Middle frontal gyrus (tissue), 1 donor: ENCODE results near the gene LCN10.
"Not testable (repeated sequence)": the region's sequence is repeated elsewhere in the genome, so short reads cannot be mapped to it uniquely, and the experiment has no call there.

Source experiments
- DNase-seq: peaks from one replicate; pipeline ENCODE4 v3.0.0-alpha.2; 2015; ENCODE audit warnings: low spot score; ENCODE audit errors: extremely low spot score

LCN10 gene

DNA sequence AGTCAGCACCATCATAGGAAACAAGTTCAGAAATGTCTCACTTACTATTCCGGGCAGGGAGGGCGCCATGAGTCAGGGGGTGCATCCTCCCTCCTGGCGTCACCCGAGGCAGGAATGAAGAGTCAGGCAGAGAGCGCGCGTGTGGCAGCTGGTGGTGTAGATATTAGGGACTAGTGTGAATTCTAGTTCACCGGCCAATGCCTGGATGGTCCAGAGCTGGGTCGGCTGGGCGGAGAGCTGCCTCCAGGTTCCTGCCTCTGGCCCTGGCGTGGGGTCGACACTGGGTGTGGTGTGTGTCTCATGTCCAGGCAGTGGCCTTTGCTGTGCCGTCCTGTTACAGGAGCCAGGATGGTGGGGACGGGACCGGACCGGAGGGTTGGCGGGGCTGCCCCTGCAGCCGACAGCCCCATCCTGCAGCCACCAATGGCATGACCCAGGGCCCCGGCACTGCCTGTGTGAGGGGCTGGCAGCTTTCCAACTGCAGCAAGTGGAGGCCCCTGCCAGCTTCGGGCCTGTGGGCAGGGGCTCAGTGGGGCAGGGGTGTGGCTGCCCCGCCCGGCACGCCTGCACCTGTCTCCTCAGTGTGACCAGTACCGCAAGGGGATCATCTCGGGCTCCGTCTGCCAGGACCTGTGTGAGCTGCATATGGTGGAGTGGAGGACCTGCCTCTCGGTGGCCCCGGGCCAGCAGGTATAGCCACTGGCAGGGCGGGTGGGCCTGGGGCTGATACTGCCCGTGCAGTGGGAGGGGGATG, 21.2 kb downstream of the LCN10 start:
- no peak for DNase-seq

DNA sequence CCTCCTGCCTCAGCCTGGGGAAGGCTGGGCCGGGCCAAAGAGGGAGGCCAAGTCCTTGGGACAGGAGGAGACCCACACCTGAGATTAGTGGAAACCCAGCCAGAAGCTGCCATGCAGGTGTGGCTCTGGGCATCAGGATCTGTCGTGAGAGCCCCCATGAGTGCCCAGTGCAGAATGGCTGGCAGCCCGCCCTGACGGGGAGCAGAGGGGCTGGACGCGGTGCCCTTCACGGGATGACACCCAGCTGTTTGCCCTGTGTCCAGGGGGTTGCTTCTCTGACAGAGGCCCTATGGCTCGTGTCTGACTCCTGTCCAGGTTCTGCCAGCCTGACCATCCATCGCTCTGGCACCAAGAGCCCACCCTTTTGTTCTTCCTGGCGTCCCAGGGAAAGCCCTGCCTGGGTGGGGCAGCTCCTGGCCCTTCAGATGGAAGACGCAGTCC, 21.8 kb downstream of the LCN10 start:
- DNase-seq: no peak

DNA sequence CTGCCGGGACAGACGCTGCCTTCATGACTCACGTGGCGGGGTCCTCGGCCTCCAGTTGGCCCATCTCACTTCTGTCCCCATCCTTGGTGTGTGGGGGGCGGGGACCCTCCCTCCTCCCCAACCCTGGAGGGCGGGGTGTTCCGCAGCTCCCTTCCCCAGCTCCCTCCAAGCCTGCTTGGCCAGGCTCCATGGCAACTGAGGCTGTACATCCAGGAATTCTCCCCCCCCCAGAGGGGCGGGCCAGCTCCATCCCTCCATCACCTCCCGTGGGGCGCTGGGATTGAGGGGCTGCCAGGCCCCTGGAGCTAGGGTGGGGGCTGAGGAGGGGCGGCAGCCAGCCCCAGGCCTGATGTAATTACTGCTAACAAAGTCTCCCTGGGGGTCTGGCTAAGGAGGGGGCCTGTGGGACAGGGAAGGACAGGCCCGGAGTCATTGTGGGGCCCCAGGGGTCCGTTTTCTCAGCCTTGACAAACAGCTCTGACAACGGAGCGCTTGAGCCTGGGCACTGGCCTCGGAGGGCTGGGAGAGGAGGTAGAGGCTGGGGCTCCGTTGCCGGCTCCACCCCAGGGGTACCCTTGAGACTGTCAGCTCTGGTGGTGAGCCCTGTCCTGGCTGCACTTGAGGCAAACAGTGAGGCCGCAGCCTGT, 22.4 kb downstream of the LCN10 start:
- no peak for DNase-seq

DNA sequence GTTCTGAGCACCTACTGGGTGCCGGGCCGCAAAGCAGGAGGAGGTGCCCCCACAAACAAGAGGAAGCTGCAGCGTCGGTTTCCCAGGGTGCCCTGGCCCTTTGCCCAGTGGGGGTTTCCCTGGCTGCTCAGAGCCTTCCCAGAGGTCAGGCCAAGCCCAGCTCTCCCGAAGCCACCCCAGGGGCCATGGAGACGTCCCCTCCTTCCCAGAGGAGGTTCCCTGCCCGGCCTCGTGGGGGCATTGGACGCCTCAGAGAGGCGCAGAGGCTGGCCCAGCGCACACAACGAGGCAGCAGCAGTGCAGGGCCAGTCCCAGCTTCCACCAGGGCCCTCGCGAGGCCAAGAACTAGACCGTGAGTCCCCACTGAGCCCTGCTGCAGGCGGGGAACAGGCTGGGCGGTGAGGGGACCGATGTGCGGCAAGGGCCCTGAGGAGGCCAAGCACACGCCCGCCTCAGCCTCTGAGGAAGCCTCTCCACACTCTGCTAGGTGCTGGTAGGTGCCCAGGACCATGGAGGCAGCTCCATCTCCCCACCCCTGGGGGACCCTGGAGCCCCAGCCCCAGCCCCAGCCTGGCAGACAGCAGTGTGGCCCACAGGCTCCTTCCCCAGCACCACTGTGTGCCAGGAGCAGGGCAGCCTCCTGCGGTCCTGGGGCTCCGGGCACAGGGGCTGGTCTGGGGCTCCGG, 23.4 kb downstream of the LCN10 start:
- DNase-seq: no peak

DNA sequence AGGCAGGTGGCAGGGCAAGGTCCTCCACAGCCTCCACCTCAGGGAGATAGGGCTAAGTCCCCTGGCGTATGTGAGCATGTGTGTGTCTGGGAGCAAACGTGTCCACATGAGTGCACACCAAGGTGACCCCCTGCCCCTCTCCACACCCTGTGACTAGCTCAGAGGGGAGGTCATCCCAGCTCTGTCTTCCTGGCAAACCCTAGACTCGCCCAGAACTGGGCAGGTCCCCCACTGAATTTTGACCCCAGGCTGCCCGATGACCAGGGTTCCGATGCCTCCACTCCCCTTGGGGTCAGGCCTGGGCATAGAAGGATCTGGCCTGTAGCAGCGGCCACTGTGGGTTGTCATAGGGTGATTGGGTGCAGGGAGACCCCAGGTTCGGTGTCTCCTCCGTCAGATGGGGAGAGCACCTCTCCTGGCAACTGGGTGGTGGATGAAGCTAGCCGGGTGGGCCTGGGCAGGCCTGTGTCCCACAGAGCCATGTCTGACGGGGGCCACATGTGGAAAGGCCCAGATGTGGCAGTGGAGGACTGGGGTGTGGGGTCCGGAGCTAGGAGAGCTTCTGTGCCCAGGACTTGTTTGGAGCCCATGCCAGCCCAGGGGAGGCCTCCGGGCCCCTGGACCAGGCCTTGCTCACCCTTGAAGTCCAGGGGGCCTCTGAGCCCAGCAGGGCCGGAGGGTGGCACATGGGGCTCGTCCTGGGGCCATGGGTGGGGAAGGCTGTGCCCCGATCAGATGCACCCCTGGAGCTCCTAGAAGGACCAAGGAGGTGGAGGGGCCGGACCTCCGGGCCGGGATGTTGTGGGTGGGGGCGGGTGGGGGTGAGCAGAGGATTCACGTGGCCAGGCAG, 24.2 kb downstream of the LCN10 start:
- no peak for DNase-seq

DNA sequence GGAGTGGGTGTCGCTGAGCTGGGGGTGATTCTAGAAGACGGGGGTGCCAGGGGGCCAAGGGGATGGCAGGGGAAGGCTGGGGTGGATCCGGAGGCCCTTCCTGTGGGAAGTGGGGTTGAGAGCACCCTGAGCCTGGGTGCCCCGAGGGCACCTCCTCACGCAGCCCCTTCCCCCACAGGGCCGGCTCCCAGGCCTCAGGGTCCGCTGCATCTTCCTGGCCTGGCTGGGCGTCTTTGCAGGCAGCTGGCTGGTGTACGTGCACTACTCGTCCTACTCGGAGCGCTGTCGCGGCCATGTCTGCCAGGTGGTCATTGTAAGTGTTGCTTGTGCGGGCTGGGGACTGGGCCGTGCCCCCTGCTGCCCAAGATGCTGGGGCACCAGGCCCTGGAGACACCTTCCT, 25.3 kb downstream of the LCN10 start:
- no peak for DNase-seq

DNA sequence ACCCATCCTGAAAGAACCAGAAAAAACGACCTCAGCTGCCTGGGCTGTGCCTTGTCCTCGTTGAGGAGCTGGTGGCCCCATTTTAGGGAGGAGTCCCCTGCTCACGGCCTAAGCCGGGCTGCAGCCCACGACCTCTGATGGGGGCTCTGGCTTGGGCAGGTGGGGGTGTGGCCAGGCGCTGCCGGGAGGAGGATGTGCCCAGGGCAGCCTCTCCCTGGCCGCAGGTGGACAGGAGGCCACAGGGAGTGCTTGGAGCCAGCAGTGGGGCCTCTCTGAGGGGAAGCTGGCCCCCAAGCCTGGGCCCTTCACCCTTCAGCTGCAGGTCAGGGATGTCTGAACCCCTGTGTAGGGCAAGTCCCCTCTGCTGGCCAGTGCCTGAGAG, 27.9 kb downstream of the LCN10 start:
- DNase-seq: no peak

DNA sequence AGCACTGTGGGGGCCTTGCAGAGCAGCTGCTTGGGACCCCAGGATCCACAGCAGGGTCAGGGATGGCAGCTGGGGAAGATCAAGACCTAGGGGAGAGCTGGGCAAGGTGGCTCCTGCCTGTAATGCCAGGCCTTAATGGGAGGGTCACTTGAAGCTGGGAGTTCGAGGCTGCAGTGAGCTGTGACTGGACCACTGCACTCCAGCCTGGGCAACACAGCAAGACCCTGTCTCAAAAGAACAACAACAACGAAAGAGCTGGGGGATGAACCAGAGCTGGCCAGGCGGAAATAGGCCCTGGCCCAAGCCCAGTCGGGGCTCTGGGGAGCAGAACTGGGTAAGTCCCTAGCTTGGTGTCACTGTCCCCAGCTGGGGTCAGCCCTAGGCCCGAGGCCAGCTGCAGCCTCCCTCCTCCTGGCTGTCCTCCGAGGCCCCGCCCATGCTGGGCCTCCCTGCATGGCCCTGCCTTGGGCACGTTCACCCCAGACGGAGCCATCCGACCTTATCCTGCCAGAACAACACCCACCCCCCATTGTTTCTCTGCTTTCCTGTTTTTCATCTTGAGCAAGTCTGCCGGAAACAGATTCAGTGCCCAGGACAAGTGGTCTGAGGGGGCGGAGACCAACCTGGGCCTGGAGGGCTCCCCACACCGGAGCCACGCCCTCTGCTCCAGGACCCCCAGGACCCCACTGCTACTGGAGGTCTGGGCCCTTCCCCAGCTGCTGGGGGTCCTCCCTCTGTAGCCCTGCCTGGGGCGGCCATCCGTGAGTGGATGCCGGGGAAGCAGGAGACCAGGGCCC, 28.4 kb downstream of the LCN10 start:
- DNase-seq: no peak

DNA sequence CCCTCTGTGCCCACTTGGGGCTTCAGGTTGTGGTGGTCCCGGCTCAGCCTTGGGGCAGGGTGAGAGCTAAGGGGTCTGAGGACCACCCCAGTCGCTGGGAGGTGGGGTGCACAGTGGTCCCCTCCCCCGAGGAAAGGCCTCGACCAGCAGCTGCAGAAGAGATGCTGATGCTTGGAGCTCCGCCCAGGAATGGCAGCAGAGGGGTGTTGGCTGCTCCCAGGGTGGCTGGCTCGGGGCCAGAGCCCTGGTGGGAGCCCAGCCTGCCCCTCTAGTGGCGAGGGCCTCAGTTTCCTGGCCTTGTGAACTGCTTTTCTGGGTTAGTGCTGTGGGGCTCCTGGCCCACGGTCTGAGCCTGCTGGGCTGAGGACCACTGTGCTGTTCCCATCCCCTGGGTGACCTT, 29.2 kb downstream of the LCN10 start:
- no peak for DNase-seq

DNA sequence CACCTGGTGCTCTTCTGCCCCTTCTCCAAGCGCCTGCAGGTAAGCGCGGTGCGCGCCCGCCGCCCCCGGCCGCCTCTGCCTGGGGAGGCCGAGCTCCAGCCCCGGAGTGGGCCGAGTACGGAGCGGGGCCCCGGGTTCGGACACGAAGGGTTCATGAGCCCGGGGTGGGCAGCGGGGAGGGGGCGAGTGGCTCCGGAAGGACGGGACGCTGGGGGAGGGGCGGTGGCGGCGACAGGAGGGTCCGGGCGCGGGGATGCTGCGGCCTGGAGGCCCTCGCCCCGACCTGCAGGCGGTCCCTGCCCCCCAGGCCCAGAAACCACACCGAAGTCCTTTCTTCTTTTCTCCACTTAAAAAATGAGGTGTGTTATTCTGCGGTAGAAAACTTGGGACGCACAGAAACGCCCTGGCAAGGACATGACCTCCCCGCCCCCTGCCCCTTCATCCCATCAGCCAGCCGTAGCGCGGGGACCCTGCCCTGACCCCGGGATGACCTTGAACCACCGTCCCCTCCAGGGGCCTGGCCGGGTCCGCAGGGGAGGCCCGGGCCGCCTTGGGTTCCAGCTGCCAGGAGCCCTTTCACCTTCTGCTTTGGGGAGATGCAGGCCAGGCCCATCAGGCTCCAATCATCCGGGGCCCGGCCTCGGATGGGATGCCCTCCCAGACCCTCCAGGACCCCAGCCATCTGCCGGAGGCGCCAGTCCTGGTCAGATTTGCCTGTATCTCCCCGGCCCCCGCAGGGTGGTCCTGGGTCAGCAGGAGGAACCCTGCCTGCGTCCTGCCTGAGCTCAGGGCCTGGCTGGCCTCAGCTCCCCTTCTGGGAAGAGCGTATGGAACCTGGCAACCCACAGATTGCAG, 29.8 kb downstream of the LCN10 start:
- DNase-seq: no peak

DNA sequence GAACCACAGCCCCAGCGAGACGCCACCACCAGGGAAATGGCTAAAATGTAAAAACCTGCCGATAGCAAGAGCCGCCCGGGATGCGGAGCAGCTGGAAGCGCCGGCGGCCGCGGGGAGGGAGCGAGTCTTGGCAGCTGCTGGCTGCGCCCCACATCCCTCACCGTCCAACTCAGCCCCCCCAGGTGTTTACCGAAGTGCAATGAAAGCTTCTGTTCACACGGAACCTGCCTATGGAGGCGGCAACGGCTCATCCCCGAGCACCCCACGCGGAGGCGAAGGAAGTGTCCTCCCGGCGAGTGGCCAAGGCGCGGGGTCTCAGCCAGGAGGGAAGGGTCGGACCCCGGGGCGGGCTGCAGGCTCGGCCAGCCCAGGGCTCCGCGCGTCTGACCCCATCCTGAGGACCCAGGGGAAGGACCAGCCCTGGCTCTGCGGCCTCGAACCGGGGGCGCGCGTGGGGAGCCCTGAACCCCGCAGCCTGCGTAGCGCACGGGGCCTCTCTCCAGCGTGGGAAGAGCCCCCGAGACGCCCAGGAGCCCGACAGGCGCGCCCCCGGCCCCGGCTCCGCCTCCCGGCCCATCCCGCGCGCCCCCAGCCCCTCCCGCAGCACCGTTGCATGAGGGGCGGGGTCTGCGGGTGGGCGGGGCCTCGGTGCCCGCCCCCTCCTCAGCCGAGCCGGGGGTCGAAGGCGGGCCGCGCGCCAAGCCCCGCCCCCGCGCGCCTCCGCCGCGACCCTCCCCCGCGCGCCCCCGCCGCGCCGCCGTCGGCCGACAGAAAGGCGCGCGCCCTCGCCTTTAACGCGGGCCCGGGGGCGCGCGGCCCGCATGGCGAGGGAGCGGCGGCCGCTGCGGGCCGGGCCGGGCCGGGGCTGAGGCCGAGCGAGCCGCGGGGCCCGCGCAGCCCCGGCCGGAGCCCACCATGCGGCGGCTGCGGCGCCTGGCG, 30.7 kb downstream of the LCN10 start, which contains the start of gene DIPK1B:
DIPK1B (plus strand) TSS at position 822 of the 939 bp plus-strand sequence; CDS start at position 916, 94 bp downstream.
- DNase-seq: no peak

DNA sequence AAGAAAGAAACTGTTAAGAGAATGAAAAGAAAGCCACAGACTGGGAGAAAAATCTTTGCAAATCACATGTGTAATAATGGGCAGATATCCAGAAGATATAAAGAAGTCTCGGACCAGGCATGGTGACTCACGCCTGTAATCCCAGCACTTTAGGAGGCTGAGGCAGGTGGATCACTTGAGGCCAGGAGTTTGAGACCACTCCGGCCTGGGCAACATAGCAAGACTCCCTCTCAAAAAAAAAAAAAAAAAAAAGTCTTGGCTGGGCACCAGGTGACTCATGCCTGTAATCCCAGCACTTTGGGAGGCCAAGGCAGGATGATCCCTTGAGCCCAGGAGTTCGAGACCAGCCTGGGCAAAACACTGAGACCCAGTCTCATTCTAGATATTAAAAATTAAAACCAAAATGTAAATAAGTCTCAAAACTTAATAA, 31.5 kb downstream of the LCN10 start:
- DNase-seq: not testable (repeated sequence)

DNA sequence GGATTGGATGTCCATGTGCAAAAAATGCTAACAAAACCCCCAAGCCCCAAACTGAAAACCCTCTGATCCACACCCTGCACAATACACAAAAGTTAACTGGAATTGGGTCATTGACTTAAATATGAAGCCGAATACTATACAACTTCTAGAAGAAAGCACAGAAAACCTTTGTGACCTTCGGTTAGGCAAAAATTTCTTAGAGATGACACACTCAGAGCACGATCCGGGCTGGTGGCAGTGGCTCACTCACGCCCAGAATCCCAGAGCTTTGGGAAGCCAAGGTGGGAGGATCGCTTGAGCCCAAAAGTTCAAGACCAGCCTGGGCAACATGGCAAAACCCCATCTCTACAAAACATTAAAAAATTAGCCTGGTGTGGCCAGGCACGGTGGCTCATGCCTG, 32.2 kb downstream of the LCN10 start:
- DNase-seq: no peak

DNA sequence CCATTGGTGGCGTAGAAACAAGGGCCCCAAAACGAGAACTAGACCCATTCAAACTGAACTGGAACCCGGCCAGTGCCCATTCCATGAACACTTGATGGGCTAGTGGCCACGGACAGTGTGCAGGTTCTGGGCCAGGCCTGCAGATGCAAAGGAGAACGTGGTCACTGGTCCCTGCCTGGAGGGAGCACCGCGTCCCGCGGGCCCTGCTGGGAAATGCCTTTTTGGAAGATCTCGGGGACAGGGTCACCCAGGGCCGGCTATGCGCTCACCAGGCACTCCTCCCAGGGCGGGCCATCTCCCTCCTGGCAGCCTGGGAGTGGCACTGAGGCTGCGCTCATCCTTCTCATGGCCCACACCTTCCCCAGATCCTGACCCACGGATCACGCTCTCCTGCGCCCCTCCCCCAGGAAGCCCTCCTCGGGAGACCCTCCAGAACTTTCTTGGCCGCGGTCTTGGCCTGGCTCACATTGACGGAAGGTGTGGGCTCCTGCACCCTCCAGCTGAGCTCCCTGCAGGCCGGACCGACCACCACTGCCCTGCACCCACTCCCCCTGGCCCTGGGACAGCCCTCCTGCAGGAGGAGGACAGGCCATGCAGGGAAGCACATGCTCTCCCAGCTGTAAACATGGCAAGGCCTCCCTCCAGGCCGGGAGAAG, 33.2 kb downstream of the LCN10 start:
- DNase-seq: no peak

DNA sequence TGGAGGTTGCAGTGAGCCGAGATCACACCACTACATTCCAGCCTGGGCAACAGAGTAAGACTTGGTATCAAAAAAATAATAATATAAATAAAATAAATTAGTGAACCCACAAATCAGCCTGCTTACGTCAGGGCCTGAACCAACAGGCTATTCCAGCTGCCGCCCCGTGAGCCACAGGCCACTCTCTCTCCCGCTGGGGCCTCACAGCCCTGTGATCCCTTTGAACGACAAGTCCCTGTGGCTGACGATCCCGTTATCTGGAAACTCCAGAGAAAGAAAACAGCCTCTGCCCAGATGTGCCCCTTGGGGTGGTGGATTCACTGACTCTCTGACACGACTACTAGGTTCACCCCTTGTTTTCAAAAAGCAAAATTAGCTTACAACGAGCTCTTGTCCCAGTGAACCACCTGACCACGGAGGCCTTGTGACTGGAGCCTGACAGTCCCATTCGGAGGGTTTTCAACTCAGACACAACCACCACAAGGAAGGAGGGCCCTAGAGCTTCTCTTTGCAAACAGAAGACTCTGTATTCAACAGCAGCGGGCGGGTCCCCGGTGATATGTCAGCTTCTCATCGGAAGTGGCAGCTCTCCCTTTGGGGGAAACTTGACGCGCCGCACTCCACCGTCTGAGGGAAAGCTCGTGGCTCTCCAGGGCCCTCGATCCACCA, 34.8 kb downstream of the LCN10 start:
- DNase-seq: no peak

DNA sequence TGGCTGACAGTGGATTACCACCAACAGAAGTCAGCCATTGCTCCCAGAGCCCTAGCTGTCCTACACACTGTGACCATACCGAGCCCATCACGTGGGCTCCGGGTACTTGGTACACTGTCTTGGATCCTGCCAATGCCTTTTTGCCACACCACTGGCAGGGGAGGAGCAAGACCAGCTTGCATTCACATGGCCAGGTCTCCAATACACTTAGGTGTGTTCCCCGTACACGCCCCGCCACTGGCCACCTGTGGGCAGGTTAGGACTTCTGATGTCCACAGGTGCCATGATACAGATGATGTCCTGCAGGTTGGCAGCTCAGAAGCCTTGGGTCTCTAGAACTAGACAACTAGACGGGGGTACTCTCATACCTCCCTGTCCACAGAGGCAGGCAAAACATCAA, 35.7 kb downstream of the LCN10 start:
- DNase-seq: no peak

DNA sequence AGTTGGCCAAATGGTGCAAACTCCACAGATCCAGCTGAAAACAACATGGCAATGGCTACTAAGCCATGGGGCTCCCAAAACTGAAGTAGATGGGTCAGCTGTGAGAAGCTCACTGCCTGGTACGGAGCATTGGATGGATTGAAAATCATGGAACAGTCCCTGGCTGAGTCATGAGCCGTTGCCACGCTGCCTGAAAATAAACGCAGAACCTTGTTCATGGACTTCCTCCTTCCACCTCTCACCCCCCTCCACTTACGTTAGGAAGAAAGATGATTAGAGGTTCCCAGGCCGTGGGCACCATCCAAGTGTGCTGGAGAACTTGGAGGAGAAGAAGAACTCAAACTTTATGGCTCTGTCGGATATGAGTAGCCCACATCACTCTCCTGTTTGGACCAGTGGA, 37.2 kb downstream of the LCN10 start:
- DNase-seq: no peak
